GM19025 (cell line): Measurements from ENCODE around the gene PI16.

ENCODE experiments used
- ATAC-seq: cut with Tn5 transposase; IDR thresholded peaks from one replicate; pipeline ENCODE4 v1.9.1; 2021; ENCODE audit warnings: mild to moderate bottlenecking, low read depth, moderate library complexity; ENCODE audit not compliant: unreplicated experiment

The PI16 gene

GRCh38 chr6:36954262-36954931 is at the start of gene PI16:
Gene PI16 (plus strand): TSS chr6:36954738. CDS start chr6:36954761, 23 bp downstream.
- ATAC-seq: no peak

DNA sequence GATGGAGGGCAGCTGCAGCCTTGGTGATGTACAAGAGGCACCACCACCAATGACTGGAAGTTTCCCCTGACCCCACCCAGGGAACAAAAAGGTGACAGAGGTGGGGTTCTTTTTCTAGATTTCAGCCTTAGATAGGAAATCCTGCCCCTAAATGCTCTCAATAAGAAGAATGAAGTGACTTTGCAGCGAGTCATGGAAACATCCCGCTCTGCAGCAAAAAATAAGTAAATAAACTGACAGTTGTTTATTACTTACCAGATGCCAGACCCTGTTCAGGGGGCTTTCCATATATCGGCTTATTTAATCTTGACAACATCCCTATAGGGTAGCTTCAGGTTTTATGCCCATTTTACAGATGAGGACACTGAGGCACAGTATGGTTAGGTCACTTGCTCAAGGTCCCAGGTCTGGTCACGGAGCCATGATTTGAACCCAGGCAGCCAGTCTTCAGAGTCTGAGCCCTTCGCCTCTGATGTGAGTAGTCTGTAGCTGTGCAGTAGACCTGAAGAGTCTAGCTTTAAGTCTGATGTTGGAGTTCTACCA is 49.6 kb upstream of the PI16 start:
- ATAC-seq: no peak

DNA sequence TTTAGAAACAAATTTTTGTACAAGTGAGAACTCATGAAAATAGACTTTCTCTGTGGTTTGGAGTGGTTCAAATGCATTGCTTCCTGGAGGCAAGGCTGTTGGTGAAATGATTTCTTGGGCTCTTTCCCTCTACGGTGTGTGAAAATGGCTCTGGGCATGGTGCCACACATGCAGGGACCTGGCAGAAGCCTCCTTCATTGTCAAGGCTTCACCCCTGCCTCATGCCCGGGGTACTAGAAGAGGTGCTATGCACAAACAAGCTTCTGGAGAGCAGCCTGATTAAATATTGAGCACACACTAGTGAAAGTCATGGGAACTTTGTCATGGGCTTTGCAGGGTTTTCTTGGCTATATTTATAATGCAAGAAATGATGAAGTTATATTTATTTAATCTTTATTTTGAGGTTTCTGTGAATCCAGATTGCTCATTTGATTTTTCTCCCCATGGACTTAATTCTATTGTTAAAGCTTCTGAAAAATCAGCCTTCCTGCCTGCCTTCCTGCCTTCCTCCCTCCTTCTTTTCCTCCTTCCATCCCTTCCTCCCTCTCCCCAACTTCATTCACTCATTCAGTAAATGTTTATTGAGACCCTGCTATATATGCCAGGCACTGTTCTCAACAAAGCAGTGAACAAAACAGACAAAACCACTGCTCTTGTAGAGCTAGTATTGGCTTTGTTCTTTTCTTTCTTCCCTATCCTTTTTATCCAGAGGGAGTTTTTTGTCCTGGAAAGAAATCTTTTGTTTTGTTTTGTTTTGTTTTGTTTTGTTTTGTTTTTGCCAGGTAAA is 47.8 kb upstream of the PI16 start:
- no peak for ATAC-seq

GRCh38 chr6:36907781-36908180 is 46.8 kb upstream of the PI16 start:
- ATAC-seq: no peak

- ATAC-seq: no peak
Observed at GRCh38 chr6:36908747-36909146, 45.8 kb upstream of the PI16 start.

DNA sequence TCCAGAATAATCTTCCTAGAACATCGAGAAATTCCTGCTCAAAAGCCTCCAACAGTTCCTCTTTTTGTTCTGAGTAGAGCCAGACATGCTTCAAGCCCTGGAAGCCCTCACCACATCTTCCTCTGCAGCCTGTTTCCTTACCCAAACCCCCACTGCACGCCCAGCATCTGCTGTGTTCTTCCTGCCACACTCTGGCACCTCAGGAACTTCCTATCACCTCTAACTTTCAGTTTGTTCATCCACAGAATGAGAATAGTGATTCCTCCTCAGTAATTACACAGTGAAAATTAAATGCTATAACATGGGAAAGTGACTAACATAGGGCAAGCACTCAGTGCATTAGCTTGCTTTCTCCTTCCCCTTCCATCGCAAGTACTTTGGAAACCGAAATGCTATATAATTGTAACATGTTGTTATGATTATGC is 42.5 kb upstream of the PI16 start:
- ATAC-seq: no peak

- peak; percentile 78 for ATAC-seq
Observed at GRCh38 chr6:36912586-36912985, 42.0 kb upstream of the PI16 start.

DNA sequence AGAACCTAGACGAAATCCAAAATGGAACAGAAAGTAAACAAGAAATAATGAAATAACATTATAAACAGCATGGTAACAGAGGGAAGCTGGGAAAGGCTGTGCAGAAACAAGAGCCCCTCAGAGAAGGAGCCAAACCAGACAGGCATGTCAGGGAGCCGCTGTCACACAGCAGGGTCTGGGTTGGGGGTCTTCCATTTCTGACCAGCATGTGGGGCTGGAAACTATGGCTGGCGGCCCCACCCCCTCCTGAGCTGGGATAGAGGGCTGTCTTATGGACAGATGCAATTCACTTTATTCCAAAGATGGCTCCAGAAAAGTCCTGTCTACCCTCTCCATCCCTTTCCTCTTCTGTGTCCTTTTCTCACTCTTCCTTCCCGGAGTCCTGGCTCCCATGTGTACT is 41.5 kb upstream of the PI16 start:
- ATAC-seq: no peak

- no peak for ATAC-seq
Observed at GRCh38 chr6:36914227-36914794, 40.2 kb upstream of the PI16 start.

GRCh38 chr6:36915599-36915998 is 38.9 kb upstream of the PI16 start:
- ATAC-seq: no peak

DNA sequence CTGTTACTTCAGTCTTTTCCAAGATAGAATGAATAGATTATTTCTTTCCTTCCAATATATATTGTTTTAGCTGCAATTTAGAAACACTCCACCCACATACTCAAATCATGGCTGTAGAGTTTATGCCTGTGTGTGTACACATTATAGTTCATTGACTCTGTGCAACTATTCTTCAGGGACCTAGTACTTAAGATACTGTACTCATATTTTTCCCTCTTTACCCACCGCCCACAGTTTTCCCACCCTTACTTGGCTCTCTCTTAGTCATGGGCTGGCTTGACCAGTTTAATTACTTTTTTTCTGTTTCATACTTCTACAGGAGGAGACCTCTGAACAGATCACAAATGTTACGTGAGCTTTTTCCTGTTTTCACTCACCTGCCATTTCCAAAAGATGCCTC is 38.4 kb upstream of the PI16 start:
- ATAC-seq: no peak

- no peak for ATAC-seq
Observed at GRCh38 chr6:36917541-36918193, 36.9 kb upstream of the PI16 start.

- no peak for ATAC-seq
Observed at GRCh38 chr6:36920049-36920448, 34.5 kb upstream of the PI16 start.

DNA sequence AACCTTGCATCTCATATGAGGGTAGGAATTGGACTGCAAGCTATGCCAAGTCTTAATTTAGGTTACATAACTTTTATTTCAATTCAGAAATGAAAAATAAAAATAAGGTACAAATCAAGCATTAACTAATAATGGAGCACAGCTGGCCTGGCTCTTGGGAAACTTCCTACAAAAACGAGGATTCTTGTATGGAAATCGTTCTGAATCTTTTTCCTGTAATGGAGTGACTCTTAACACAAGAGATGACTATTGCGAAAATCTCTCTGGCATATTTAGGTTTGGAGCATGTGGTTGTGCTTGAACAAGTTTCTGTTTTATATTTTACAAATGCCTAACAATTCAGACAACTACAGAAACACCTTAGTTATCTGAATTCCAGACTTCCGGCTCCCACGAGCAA is 34.0 kb upstream of the PI16 start:
- no peak for ATAC-seq

- no peak for ATAC-seq
Observed at GRCh38 chr6:36924131-36924530, 30.4 kb upstream of the PI16 start.

DNA sequence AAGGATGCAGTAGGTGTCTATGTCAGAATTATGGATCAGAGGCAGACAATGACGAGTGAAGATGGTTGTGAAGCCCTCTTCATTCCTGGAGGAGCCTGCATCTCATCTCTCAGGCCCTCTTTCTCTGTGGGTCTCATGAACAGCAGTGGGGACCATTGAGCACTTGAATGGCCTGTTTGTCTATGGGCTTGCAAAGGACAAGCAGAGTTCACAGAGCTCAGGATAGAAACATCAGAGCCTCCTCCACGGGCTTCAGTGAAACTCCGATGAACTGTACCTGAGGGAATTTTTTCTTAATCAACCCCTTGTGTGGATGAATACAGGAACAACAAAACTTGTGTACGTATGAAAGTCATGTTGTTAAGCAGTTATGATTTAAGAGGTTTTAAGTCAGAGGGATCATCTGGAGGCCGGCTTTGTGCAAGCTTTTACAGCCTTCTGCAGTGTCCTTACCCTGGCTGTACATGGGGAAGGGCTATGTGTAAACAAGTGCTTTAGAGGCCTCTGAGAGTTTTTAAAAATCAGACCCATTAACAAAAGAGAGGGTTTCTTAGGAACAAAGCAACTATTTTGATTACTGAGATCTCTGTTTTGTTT is 29.7 kb upstream of the PI16 start:
- ATAC-seq: no peak

DNA sequence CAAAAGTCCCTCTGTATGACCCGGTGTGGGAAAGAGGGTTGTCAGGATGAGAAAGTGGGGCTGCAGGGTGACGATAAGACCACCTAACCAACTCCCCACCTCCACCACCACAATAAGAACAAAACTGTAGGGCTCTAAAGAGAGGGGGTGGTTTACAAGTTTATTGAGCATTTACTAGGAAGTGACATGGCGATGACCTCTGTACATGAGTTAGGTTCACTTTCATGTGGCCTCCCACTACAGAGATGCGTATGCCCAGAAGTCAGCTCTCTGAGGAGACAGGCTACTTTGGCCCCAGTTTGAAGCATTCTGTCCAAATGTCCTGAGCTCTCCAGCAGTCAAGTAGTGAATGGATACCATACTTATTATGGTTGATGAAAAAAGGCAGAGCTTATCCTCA is 28.7 kb upstream of the PI16 start:
- no peak for ATAC-seq

DNA sequence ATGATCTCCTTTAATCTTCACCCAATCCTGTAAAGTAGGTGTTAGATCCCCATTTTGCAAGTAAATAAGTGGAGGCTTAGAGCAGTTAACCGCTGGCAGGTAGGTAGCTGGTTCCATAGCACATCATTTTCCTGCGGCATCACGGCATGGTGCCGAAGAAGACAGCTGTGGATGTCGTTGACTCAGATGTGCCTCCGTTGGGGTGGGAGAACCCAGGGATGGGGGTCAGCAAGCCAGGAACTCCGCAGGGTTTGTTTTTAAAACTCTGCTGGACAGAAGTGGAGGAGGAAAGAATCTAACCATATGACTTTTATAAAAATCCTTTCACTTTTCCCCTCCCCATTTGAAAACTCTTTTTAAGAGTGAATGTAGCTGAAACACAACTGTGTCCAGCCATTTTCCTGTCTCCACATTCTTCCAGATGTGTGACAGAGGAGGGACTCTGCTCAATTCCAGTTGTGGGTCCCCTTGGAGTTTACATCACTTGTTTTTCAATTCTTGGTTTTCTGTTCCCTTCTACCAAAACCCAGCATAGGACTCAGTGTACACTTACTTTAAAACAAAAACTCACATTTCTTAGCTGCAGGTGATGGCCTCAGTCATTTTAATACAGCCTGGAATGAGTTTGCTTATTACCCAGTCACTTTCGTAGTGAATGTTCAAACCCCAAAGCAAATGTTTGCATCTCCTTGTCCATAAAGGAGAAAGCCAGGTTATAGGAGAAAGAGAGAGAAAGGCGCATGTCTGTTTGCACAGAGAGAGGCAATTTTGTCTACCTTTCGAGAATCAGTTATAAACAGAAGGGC is 27.6 kb upstream of the PI16 start:
- no peak for ATAC-seq

GRCh38 chr6:36927691-36928546 is 26.6 kb upstream of the PI16 start:
- no peak for ATAC-seq
